HG02885 (cell line): Measurements from ENCODE around the gene CXCL11.
A peak's percentile ranks its signal among the peaks of the same experiment; 100 is the strongest.
"Not testable (repeated sequence)": the region's sequence is repeated elsewhere in the genome, so short reads cannot be mapped to it uniquely, and the experiment has no call there.

Experiments used
- ATAC-seq: cut with Tn5 transposase; IDR thresholded peaks from one replicate; pipeline ENCODE4 v1.9.1; 2021; ENCODE audit warnings: mild to moderate bottlenecking; ENCODE audit not compliant: unreplicated experiment, poor library complexity

Gene CXCL11

GRCh38 chr4:76044686-76045085, 8.8 kb upstream of the CXCL11 start:
- ATAC-seq = not testable (repeated sequence)

DNA sequence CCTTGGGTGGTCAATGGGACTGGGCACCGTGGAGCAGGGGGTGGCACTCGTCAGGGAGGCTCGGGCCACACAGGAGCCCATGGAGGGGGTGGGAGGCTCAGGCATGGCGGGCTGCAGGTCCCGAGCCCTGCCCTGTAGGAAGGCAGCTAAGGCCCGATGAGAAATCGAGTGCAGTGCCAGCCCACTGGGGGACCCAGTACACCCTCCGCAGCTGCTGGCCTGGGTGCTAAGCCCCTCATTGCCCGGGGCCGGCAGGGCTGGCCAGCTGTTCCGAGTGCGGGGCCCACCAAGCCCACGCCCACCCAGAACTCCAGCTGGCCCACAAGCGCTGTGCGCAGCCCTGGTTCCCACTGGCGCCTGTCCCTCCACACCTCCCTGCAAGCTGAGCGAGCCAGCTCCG, 7.4 kb upstream of the CXCL11 start:
- not testable (repeated sequence) for ATAC-seq

- ATAC-seq = peak; percentile 47
Measured at GRCh38 chr4:76042241-76042998, 6.5 kb upstream of the CXCL11 start.

GRCh38 chr4:76036855-76037254, 985 bp upstream of the CXCL11 start:
- no peak for ATAC-seq

DNA sequence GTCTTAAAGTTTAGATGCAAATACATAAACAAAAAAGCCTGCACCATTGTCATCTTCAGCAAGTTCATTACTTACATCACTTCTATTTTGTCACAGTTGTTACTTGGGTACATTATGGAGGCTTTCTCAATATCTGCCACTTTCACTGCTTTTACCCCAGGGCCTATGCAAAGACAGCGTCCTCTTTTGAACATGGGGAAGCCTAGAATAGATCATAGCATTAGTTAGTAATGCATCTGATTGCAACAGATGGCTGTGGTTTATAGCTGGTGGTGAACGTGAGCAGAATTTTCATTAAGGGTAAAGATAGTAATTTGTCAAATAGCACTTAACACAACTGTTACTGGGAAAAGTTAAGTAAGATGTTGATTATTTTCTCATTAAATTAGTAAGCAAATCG, 729 bp downstream of the CXCL11 start:
- ATAC-seq = no peak

GRCh38 chr4:76029300-76029699, 6.6 kb downstream of the CXCL11 start:
- no peak for ATAC-seq

GRCh38 chr4:76028350-76028765, 7.5 kb downstream of the CXCL11 start:
- ATAC-seq = no peak

GRCh38 chr4:76024065-76024464, 11.8 kb downstream of the CXCL11 start:
- ATAC-seq = no peak

DNA sequence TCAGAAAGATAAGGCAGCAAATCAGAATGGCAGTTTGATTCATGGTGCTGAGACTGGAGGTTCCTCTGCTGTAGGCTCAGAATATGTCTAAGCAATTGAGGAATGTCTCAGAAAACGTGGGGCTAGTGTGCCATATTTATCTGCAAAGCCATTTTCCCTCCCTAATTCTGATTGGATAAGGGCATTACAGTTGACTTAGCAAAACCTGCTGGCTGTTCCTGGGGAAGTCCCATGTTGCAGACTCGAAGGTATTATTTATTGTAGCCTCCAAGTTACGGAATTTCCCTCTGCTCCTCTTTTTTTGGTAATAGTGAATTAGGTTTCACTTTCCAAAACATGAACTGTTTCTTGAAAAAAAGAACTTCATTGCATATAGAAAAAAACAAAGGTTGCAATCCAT, 12.5 kb downstream of the CXCL11 start, which contains the start of gene CXCL10:
TSS of gene CXCL10 (minus strand) at position 109 of the 400 bp plus-strand sequence. CDS start at position 43, 66 bp downstream.
- no peak for ATAC-seq

DNA sequence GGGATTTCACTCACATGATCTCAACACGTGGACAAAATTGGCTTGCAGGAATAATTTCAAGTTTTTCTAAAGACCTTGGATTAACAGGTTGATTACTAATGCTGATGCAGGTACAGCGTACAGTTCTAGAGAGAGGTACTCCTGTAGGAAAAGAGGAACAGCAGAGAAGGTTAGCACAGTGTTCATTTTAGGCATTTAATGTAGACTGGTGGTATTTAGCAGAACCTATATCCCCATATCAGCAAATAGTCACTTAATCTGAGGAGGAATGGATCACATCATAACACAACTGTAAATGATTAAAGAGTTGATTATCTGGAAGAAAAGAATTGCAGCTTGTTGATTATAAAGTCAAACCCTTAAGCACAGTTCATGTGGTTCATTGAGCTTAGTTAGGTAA, 13.2 kb downstream of the CXCL11 start:
- no peak for ATAC-seq

- ATAC-seq = no peak
Measured at GRCh38 chr4:76022031-76022430, 13.8 kb downstream of the CXCL11 start.

- ATAC-seq = no peak
Measured at GRCh38 chr4:76017056-76017686, 18.7 kb downstream of the CXCL11 start.

DNA sequence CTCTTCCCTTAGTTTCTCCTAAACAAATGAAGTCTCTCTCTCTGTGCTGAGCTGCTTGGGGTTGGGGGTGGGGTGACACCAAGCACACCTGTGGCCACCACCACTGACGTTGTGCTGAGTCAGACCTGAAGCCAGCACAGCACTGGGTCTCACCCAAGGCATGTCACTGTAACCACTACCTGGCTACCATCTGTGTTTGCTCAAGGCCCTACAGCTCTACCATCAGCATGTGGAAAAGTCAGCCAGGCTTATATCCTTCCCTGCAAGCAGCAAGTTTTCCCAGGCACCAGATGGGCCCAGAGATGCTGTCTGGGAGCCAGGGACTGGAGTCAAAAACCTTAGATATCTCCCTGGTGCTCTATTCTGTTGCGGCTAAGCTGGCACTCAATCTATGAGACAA, 19.5 kb downstream of the CXCL11 start:
- peak; percentile 75 for ATAC-seq

- no peak for ATAC-seq
Measured at GRCh38 chr4:76013540-76013939, 22.3 kb downstream of the CXCL11 start.

GRCh38 chr4:76012388-76012801, 23.5 kb downstream of the CXCL11 start:
- peak; percentile 1 for ATAC-seq

GRCh38 chr4:76011700-76012387, 24.0 kb downstream of the CXCL11 start:
- ATAC-seq = peak; percentile 49

GRCh38 chr4:76011018-76011670, 24.7 kb downstream of the CXCL11 start:
- no peak for ATAC-seq

- ATAC-seq = no peak
Measured at GRCh38 chr4:76010576-76010975, 25.3 kb downstream of the CXCL11 start.

- ATAC-seq = no peak
Measured at GRCh38 chr4:76009311-76009710, 26.6 kb downstream of the CXCL11 start.

- no peak for ATAC-seq
Measured at GRCh38 chr4:76007089-76007862, 28.6 kb downstream of the CXCL11 start, which contains the start of gene CXCL9. CXCL9 (minus strand) TSS chr4:76007509; CDS start chr4:76007449, 60 bp downstream.
